ENCODE data around the gene TEKT5.
"Not testable (repeated sequence)": the region's sequence is repeated elsewhere in the genome, so short reads cannot be mapped to it uniquely, and the experiment has no call there.

TEKT5 gene

DNA sequence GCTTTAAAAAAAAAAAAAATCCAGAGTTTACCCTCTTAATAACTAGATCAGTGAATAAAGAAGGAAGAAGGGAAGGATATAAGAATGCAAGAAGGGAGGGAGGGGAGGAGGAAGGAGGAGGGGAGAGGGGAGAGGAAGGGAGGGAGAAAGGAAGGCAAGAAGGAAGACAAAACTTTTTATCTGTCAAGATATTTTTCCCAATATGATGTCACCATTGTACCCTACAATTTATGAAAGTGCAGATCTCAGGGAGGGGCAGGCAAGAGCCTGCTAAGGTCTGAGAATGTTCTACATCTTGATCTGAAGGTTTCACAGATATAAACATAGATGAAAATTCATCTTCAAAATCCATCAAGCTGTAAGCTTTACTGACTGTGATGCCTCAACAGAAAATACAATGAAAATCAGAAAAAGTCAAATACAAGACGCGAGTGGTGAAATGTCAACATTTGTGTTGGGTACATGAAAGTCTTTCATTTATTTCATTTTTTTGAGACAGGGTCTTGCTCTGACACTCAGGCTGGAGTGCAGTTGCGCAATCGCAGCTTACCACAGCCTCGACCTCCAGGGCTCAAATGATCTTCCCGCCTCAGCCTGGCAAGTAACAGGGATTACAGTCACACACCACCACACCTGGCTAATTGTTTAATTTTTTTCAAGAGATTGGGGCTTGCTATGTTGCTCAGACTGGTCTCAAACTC lies 57.2 kb downstream of the TEKT5 start:
- TF ChIP-seq, protein P1, sequence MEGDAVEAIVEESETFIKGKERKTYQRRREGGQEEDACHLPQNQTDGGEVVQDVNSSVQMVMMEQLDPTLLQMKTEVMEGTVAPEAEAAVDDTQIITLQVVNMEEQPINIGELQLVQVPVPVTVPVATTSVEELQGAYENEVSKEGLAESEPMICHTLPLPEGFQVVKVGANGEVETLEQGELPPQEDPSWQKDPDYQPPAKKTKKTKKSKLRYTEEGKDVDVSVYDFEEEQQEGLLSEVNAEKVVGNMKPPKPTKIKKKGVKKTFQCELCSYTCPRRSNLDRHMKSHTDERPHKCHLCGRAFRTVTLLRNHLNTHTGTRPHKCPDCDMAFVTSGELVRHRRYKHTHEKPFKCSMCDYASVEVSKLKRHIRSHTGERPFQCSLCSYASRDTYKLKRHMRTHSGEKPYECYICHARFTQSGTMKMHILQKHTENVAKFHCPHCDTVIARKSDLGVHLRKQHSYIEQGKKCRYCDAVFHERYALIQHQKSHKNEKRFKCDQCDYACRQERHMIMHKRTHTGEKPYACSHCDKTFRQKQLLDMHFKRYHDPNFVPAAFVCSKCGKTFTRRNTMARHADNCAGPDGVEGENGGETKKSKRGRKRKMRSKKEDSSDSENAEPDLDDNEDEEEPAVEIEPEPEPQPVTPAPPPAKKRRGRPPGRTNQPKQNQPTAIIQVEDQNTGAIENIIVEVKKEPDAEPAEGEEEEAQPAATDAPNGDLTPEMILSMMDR (IDR thresholded peaks at IDR 0.05; ENCODE audit: low read length, missing control alignments) = no peak
- H3K4me3 ChIP-seq (replicated peaks; ENCODE audit: low read depth, low read length) = no peak overlapping the region
- DNase-seq (ENCODE audit: low read depth) = no peak

DNA sequence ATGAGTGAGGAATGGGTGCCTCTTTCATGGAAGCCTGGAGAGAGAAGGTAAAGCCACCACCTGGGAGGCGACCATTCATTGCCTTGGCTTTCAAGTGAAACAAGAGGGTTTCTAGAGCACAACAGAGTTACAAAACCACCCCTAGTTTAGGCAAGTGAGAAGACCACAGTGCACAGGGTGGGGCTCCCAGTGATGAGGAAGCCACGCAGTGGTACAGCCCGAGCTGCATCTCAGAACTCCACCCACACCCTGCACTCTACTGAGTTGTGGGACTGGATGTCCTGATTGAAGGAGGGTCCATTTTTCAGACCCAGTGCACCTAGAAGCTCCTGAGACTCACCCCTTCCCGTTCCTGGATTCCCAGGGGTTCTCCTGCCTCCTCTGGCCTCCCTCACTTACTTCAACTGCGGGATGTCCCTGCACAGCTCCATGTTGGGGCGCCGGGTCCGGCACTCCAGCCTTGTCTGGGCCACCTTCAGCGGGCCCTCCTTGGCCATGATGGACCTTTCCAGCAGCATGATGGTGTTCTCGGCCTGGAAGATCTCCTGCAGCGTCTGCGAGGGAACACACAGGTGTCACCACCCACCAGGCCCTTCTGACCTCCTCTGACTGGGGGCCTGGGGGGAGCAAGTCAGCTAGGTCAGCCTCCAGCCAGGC lies 59.2 kb downstream of the TEKT5 start:
- TF ChIP-seq, protein P1 (IDR thresholded peaks at IDR 0.05; ENCODE audit: low read length, missing control alignments) = no peak

DNA sequence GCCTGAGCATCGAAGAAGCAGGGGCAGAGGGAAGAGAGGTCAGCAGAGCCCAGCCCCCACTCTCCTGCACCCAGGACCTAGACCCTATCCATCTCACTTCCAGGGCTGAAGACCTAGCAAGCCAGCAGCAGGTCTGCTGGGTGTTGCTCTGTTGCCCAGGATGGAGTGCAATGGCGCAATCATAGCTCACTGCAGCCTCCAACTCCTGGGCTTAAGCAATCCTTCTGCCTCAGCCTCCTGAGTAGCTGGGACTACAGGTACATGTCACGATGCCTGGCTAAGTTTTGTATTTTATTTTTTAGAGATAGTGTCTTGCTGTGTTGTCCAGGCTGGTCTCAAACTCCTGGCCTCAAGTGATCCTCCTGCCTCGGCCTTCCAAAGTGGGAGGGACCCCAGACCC lies 61.3 kb downstream of the TEKT5 start:
- not testable (repeated sequence) for DNase-seq (ENCODE audit: low read depth); H3K4me3 ChIP-seq (replicated peaks; ENCODE audit: low read depth, low read length)

More for the DNA sequence above, 59.2 kb downstream of the TEKT5 start:
- DNase-seq (ENCODE audit: low read depth) = no peak
- H3K4me3 ChIP-seq (replicated peaks; ENCODE audit: low read depth, low read length) = no peak overlapping the region

DNA sequence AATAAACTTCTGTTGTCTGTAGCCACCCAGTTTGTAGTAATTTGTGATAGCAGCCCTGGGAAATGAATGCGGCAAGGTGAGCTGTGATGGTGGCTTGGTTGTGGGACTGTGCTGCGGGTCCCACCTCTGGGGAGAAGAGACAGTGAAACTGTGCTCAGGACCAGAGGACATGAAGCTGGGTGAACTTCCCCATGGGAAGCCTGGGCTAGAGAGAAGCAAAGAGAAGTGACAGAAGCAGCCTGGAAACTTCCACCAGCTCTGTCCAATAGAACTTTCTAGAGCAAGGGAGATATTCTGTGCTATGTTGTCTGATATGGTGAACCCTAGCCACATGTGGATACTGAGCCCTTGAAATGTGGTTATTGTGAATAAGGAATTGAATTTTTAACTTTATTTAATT lies 62.8 kb downstream of the TEKT5 start:
- DNase-seq (ENCODE audit: low read depth) = no peak
- H3K4me3 ChIP-seq (replicated peaks; ENCODE audit: low read depth, low read length) = no peak overlapping the region
- TF ChIP-seq, protein P1 (IDR thresholded peaks at IDR 0.05; ENCODE audit: low read length, missing control alignments) = no peak

DNA sequence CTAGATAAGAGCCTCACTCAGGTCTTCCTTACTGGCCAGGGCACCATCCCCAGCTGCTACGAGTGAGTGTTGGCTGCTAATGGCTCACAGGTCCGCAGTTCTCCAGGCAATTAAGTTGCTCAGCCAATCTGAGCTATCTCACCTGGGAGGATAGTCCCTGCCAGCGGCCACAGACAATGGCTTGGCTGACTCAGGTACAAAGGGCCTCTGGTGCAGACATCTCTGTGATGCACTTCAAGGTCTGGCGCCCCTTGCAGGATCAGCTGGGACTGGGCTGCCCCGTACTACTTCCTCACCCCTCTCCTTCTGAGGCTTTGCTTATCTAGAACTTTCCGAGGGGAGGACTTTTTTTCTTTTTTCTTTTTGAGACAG lies 65.2 kb downstream of the TEKT5 start:
- H3K4me3 ChIP-seq (replicated peaks; ENCODE audit: low read depth, low read length) = no peak overlapping the region
- TF ChIP-seq, protein P1 (IDR thresholded peaks at IDR 0.05; ENCODE audit: low read length, missing control alignments) = no peak
- no peak for DNase-seq (ENCODE audit: low read depth)

DNA sequence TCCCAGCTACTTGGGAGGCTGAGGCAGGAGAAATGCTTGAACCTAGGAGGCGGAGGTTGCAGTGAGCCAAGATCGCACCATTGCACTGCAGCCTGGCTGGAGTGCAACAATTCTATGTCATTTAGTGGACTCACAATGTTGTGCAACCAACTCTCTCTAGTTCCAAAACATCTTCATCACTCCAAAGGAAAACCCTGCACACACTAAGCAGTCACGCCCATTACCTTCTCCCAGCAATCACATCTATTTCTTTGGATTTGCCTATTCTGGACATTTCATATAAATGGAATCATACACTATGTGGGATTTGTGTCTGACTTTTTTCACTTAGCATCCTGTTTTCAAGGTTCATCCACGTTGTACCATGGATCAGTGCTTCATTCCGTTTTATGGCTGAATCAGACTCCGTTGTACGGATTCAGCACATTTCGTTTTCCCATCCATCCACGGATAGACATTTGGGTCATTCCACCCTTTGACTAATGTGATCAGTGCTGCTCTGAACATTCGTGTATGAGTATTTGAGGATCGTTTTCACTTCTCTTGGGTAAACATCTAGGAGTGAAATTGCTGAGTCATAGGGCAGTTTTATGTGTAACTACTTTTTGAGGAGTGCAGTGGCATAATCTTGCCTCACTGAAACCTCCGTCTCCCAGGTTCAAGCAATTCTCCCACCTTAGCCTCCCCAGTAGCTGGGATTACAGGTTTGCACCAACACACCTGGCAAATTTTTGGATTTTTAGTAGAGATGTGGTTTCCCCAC lies 69.0 kb downstream of the TEKT5 start:
- no peak overlapping the region for H3K4me3 ChIP-seq (replicated peaks; ENCODE audit: low read depth, low read length)
- DNase-seq (ENCODE audit: low read depth) = no peak
- TF ChIP-seq, protein P1 (IDR thresholded peaks at IDR 0.05; ENCODE audit: low read length, missing control alignments) = no peak

DNA sequence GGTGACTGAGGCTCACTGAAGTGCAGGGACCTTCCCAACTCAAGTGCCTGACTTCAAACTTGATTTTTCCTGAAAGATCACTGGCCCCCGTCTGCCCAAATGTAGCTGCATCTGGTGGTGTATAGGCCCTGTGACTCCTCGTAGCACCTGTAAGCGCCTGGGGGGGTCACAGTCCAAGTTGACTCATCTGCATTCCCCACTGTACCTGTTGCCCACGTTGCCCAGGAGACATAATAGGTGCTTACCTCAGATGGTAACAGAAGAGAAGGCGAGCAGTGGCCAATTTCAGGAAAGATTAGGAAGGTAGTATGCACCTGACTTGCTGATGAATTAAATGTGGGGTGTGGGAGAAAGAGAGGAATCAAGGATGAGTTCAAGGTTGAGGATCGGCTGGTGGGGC lies 70.2 kb downstream of the TEKT5 start:
- H3K4me3 ChIP-seq (replicated peaks; ENCODE audit: low read depth, low read length) = no peak overlapping the region
- no peak for DNase-seq (ENCODE audit: low read depth)
- TF ChIP-seq, protein P1 (IDR thresholded peaks at IDR 0.05; ENCODE audit: low read length, missing control alignments) = no peak

Measured in fibroblast of pulmonary artery (primary cell).